ENCODE measurements around the gene SH3BP5L. TPM values are rescaled to one million over a fixed set of nuclear protein-coding genes. Genes with fewer than 3 reads are reported as not detected.

Gene SH3BP5L
- total and polyA plus RNA-seq, 2 of the 13 experiments (the other 11 are each of a cell fraction or from before 2014, with no cell fraction given): 10.3 to 14.9 TPM

GRCh38 chr1:248873993-248874533, 48.3 kb upstream of the SH3BP5L start (continued):
- no peak for TF ChIP-seq ZNF468 (CRISPR knock-in tag; IDR thresholded peaks at IDR 0.05)
- no peak for TF ChIP-seq MAFG (CRISPR knock-in tag; IDR thresholded peaks at IDR 0.05)
- TF ChIP-seq, protein P1, sequence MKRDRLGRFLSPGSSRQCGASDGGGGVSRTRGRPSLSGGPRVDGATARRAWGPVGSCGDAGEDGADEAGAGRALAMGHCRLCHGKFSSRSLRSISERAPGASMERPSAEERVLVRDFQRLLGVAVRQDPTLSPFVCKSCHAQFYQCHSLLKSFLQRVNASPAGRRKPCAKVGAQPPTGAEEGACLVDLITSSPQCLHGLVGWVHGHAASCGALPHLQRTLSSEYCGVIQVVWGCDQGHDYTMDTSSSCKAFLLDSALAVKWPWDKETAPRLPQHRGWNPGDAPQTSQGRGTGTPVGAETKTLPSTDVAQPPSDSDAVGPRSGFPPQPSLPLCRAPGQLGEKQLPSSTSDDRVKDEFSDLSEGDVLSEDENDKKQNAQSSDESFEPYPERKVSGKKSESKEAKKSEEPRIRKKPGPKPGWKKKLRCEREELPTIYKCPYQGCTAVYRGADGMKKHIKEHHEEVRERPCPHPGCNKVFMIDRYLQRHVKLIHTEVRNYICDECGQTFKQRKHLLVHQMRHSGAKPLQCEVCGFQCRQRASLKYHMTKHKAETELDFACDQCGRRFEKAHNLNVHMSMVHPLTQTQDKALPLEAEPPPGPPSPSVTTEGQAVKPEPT (CRISPR knock-in tag; IDR thresholded peaks at IDR 0.05; ENCODE audit: low read depth): no peak
- no peak; a peak in 1 of 4 replicates for TF ChIP-seq KLF16 (CRISPR knock-in tag; IDR thresholded peaks at IDR 0.05)
- TF ChIP-seq MED13 (CRISPR knock-in tag; IDR thresholded peaks at IDR 0.05): no peak; the same call in 1 of the 2 replicates
- TF ChIP-seq, protein P2, sequence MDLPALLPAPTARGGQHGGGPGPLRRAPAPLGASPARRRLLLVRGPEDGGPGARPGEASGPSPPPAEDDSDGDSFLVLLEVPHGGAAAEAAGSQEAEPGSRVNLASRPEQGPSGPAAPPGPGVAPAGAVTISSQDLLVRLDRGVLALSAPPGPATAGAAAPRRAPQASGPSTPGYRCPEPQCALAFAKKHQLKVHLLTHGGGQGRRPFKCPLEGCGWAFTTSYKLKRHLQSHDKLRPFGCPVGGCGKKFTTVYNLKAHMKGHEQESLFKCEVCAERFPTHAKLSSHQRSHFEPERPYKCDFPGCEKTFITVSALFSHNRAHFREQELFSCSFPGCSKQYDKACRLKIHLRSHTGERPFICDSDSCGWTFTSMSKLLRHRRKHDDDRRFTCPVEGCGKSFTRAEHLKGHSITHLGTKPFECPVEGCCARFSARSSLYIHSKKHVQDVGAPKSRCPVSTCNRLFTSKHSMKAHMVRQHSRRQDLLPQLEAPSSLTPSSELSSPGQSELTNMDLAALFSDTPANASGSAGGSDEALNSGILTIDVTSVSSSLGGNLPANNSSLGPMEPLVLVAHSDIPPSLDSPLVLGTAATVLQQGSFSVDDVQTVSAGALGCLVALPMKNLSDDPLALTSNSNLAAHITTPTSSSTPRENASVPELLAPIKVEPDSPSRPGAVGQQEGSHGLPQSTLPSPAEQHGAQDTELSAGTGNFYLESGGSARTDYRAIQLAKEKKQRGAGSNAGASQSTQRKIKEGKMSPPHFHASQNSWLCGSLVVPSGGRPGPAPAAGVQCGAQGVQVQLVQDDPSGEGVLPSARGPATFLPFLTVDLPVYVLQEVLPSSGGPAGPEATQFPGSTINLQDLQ (CRISPR knock-in tag; IDR thresholded peaks at IDR 0.05): no peak
- TF ChIP-seq ZNF607 (CRISPR knock-in tag; IDR thresholded peaks at IDR 0.05; ENCODE audit: borderline replicate concordance): no peak
- TF ChIP-seq AHR (CRISPR knock-in tag; IDR thresholded peaks at IDR 0.05): no peak
- TF ChIP-seq, protein P3, sequence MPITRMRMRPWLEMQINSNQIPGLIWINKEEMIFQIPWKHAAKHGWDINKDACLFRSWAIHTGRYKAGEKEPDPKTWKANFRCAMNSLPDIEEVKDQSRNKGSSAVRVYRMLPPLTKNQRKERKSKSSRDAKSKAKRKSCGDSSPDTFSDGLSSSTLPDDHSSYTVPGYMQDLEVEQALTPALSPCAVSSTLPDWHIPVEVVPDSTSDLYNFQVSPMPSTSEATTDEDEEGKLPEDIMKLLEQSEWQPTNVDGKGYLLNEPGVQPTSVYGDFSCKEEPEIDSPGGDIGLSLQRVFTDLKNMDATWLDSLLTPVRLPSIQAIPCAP (CRISPR knock-in tag; IDR thresholded peaks at IDR 0.05; ENCODE audit: low read depth): 0 out of 2 replicates have a peak, but pooled peaks have one; percentile 10
- no peak for TF ChIP-seq ZIK1 (CRISPR knock-in tag; IDR thresholded peaks at IDR 0.05; ENCODE audit: borderline replicate concordance, low read depth)
- TF ChIP-seq PHF5A (CRISPR knock-in tag; IDR thresholded peaks at IDR 0.05; ENCODE audit: low read depth, unreplicated experiment): no peak
